ENCODE data around the gene GZMA.

GRCh38 chr5:55140908-55141665 lies 38.6 kb downstream of the GZMA start:
- TF ChIP-seq CTCF (IDR thresholded peaks at IDR 0.05) (no peak), POLR2AphosphoS5 (IDR thresholded peaks at IDR 0.05; ENCODE audit: insufficient read depth in 1 of 2, low read depth in 1 of 2) (no peak), POLR2A (IDR thresholded peaks at IDR 0.05) (no peak)
